K562 (cell line): ENCODE data around the gene PPAN. TPM values are rescaled to one million over a fixed set of nuclear protein-coding genes. Genes with fewer than 3 reads are reported as not detected.

ENCODE experiments used
- C11orf30 ChIP-seq: fragments of 450-650 bp; IDR thresholded peaks from 2 replicates; pipeline ENCODE4 v1.6.1; 2016; ENCODE audit warnings: low read depth, mild to moderate bottlenecking
- DDX20 ChIP-seq: fragments of 450-650 bp; IDR thresholded peaks from 2 replicates; pipeline ENCODE4 v1.6.1; 2016; ENCODE audit warnings: missing genetic modification characterization, low read depth, mild to moderate bottlenecking, missing compliant biosample characterization, moderate library complexity
- FOXK2 ChIP-seq, 2 experiments: fragments of 450-650 bp; IDR thresholded peaks in 1 of 2; conservative IDR thresholded peaks in 1 of 2; 2 replicates each; pipeline ENCODE4 v1.6.1; 2016; ENCODE audit warnings: low read depth in 2 of 2, mild to moderate bottlenecking in 1 of 2
- HDAC8 ChIP-seq: fragments of 450-650 bp; IDR thresholded peaks from 2 replicates; pipeline ENCODE4 v1.6.1; 2016; ENCODE audit warnings: mild to moderate bottlenecking, missing genetic modification characterization, moderate library complexity, missing compliant biosample characterization
- KDM2B ChIP-seq: fragments of 250-450 bp; sonication (Bioruptor Pico); IDR thresholded peaks from 2 replicates; pipeline ENCODE4 v1.8.0; 2021; ENCODE audit warnings: mild to moderate bottlenecking, moderate library complexity
- LCOR ChIP-seq: sonication (generic); formaldehyde crosslinking; IDR thresholded peaks from 2 replicates; pipeline ENCODE4 v1.8.0; 2022; ENCODE audit warnings: mild to moderate bottlenecking, missing genetic modification reagents
- MCM7 ChIP-seq, 2 experiments: fragments of 450-650 bp; IDR thresholded peaks; 2 replicates each; pipeline ENCODE4 v1.6.1; 2016 to 2018
- NFE2L1 ChIP-seq: fragments of 450-650 bp; IDR thresholded peaks from 2 replicates; pipeline ENCODE4 v1.6.1; 2016; ENCODE audit warnings: missing genetic modification characterization, low read depth, mild to moderate bottlenecking, missing compliant biosample characterization, moderate library complexity, borderline replicate concordance
- RBFOX2 ChIP-seq: fragments of 200-400 bp; formaldehyde crosslinking; IDR thresholded peaks from 2 replicates; pipeline ENCODE4 v1.6.1; 2017; ENCODE audit warnings: low read depth, mild to moderate bottlenecking, low read length, moderate library complexity
- RBM22 ChIP-seq: fragments of 200-400 bp; formaldehyde crosslinking; IDR thresholded peaks from 2 replicates; pipeline ENCODE4 v1.6.1; 2018; ENCODE audit warnings: low read length, low read depth; ENCODE audit not compliant: poor library complexity, severe bottlenecking
- THRA ChIP-seq: fragments of 450-650 bp; IDR thresholded peaks from 2 replicates; pipeline ENCODE4 v1.6.1; 2017; ENCODE audit warnings: mild to moderate bottlenecking, moderate library complexity
- TRIM25 ChIP-seq: fragments of 450-650 bp; IDR thresholded peaks from 2 replicates; pipeline ENCODE4 v1.7.0; 2016; ENCODE audit warnings: borderline replicate concordance
- ZNF121 ChIP-seq: sonication (generic); formaldehyde crosslinking; conservative IDR thresholded peaks from 2 replicates; pipeline ENCODE4 v1.8.0; 2022; ENCODE audit warnings: missing genetic modification reagents
- ZNF436 ChIP-seq: fragments of 250-450, 450-650 bp; sonication (Bioruptor Pico); formaldehyde crosslinking; IDR thresholded peaks from 2 replicates; pipeline ENCODE4 v1.7.0; 2020; ENCODE audit warnings: mild to moderate bottlenecking
- ZNF512 ChIP-seq: IDR thresholded peaks from 2 replicates; pipeline ENCODE4 v1.6.1; 2016; ENCODE audit warnings: missing genetic modification characterization, missing compliant biosample characterization
- ZNF592 ChIP-seq: fragments of 450-650 bp; IDR thresholded peaks from 2 replicates; pipeline ENCODE4 v1.6.1; 2017; ENCODE audit warnings: antibody characterized with exemption, mild to moderate bottlenecking
- ZNF644 ChIP-seq: fragments of 200-800 bp; sonication (Bioruptor generic); IDR thresholded peaks from 2 replicates; pipeline ENCODE4 v1.6.1; 2016; ENCODE audit warnings: low read depth, missing genetic modification characterization, missing compliant biosample characterization
- polyA plus RNA-seq, 8 experiments: library from polyadenylated mRNA; depleted of rRNA in 4 of 8; stranded (reverse) in 5 of 8; unstranded in 3 of 8; fragments of >200 nt; fragmentation: Nextera tagmentation in 2 of 8; fragmentation: Illumina TruSeq in 1 of 8; extraction: Ambion mirVana in 2 of 8; extraction: Trizol in 1 of 8; gene quantifications; 2 replicates each; pipeline versions ENCODE4 v1.2.1 to v1.2.3, GENCODE V29; 2011 to 2014; ENCODE audit warnings: inconsistent platforms in 1 of 8, missing spikeins in 1 of 8
- total RNA-seq, 7 experiments: library from RNA; depleted of rRNA in 6 of 7; stranded (reverse); fragments of >200 nt in 6 of 7; fragmentation: Illumina TruSeq in 2 of 7; extraction: Trizol in 2 of 7; gene quantifications; 2 replicates each; pipeline versions ENCODE4 v1.2.1 to v1.2.3, GENCODE V29; 2011 to 2021; ENCODE audit warnings: low replicate concordance in 1 of 7

PPAN gene
- total and polyA plus RNA-seq, 9 of the 15 experiments (the other 6 are each of a cell fraction or from before 2014, with no cell fraction given) = 2.2 to 129 (median 59.1) TPM

- no peak for TF ChIP-seq NFE2L1 (tag)
- no peak for TF ChIP-seq ZNF436 (CRISPR knock-in tag)
- no peak for TF ChIP-seq DDX20 (tag)
- TF ChIP-seq FOXK2 (conservative IDR thresholded peaks at IDR 0.05 in 1 of 2, IDR thresholded peaks at IDR 0.05 in 1 of 2; ENCODE audit: low read depth in 2 of 2) = no peak
- TF ChIP-seq RBFOX2 = peak; percentile 56
- no peak for TF ChIP-seq ZNF121 (CRISPR knock-in tag)
- no peak for TF ChIP-seq ZNF592
- no peak for TF ChIP-seq C11orf30
- TF ChIP-seq LCOR (CRISPR knock-in tag) = 0 out of 2 replicates have a peak, but pooled peaks have one; percentile 33
- no peak for TF ChIP-seq HDAC8
- TF ChIP-seq TRIM25 = no peak
- TF ChIP-seq MCM7 (IDR thresholded peaks at IDR 0.05) = no peak
- no peak for TF ChIP-seq THRA
- peak; percentile 76 for TF ChIP-seq RBM22
- no peak for TF ChIP-seq KDM2B
- no peak for TF ChIP-seq ZNF512 (tag)
- TF ChIP-seq ZNF644 (tag) = no peak
These were observed 6.9 kb downstream of the PPAN start (continued) for GRCh38 chr19:10112895-10113591.
